PC-3 (cell line): ENCODE results near the gene CR1.

Experiments
- CTCF ChIP-seq: fragments of 300-600 bp; sonication (generic); conservative IDR thresholded peaks from 2 replicates; pipeline ENCODE4 v1.5.1; 2017; ENCODE audit warnings: antibody characterized with exemption, low read depth, mild to moderate bottlenecking, low read length
- EZH2 ChIP-seq: fragments of 300-600 bp; sonication (generic); IDR thresholded peaks from one replicate; pipeline ENCODE4 v1.6.1; 2017; ENCODE audit warnings: antibody characterized with exemption, mild to moderate bottlenecking, low read length; ENCODE audit not compliant: unreplicated experiment
- EZH2phosphoT487 ChIP-seq: fragments of 300-600 bp; sonication (generic); IDR thresholded peaks from 2 replicates; pipeline ENCODE4 v1.6.1; 2018; ENCODE audit warnings: mild to moderate bottlenecking, antibody characterized with exemption, low read length, borderline replicate concordance

DNA sequence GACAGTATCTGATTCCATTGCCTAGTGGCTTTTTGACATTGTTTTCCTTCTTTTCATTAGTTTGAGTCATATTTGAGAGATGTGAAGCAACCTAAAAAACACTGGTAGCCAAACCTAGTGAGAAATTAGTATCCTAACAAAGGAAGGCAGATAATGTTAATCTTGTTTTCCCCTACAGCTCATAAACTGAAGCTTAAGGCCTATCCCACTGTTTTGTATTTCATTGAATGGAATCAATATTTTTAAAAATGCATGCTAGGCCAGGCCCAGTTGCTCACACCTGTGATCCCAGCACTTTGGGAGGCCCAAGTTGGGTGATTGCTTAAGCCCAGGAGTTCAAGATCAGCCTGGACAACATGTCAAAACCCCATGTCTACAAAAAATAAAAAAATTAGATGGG lies 150.2 kb downstream of the CR1 start:
- TF ChIP-seq CTCF (no peak), EZH2 (no peak), EZH2phosphoT487 (no peak)
